ENCODE measurements around the gene FAXDC2. TPM values are rescaled to one million over a fixed set of nuclear protein-coding genes. Genes with fewer than 3 reads are reported as not detected.

FAXDC2 gene
- total and polyA plus RNA-seq, 9 of the 15 experiments (the other 6 are each of a cell fraction or from before 2014, with no cell fraction given), result 2.4 to 30.0 (median 9.9) TPM

DNA sequence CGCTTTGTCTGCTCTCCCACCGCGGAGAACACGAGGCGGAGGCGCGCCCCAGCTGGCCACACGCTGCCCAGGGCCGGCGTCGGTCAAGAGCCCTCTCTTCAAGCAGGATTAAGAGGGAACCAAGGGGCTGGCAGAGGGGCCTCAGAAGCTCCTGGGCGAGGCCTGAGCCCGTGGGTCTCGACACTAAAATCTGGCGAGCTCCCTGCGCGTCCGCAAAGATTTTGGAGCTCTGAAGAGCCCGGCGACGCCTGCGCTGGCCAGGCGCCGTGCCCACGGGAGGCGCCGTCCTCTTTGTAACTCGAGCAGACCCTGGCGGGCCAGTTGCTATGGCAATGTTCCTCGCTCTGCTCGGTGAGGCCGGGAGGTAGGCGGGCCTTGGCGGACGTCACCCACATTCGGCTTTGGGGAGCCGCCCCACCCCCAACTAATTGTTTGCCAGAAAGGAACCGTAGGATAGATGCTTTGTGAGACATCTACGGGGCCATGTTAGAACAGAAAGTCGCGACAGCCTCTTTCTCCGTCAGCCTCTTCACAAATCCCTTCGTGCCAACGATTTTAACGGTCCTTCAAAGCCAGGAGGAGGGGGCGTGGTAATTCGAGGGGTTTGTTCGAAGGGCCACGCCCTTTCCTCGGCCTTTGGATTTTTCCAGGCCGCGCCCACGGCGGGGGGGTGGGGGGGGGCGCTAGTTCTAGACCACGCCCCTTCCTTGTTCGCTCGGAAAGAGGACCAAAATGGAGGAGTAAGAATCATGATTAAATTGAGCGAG lies 7.3 kb upstream of the FAXDC2 start (continued):
- TF ChIP-seq, protein P1, sequence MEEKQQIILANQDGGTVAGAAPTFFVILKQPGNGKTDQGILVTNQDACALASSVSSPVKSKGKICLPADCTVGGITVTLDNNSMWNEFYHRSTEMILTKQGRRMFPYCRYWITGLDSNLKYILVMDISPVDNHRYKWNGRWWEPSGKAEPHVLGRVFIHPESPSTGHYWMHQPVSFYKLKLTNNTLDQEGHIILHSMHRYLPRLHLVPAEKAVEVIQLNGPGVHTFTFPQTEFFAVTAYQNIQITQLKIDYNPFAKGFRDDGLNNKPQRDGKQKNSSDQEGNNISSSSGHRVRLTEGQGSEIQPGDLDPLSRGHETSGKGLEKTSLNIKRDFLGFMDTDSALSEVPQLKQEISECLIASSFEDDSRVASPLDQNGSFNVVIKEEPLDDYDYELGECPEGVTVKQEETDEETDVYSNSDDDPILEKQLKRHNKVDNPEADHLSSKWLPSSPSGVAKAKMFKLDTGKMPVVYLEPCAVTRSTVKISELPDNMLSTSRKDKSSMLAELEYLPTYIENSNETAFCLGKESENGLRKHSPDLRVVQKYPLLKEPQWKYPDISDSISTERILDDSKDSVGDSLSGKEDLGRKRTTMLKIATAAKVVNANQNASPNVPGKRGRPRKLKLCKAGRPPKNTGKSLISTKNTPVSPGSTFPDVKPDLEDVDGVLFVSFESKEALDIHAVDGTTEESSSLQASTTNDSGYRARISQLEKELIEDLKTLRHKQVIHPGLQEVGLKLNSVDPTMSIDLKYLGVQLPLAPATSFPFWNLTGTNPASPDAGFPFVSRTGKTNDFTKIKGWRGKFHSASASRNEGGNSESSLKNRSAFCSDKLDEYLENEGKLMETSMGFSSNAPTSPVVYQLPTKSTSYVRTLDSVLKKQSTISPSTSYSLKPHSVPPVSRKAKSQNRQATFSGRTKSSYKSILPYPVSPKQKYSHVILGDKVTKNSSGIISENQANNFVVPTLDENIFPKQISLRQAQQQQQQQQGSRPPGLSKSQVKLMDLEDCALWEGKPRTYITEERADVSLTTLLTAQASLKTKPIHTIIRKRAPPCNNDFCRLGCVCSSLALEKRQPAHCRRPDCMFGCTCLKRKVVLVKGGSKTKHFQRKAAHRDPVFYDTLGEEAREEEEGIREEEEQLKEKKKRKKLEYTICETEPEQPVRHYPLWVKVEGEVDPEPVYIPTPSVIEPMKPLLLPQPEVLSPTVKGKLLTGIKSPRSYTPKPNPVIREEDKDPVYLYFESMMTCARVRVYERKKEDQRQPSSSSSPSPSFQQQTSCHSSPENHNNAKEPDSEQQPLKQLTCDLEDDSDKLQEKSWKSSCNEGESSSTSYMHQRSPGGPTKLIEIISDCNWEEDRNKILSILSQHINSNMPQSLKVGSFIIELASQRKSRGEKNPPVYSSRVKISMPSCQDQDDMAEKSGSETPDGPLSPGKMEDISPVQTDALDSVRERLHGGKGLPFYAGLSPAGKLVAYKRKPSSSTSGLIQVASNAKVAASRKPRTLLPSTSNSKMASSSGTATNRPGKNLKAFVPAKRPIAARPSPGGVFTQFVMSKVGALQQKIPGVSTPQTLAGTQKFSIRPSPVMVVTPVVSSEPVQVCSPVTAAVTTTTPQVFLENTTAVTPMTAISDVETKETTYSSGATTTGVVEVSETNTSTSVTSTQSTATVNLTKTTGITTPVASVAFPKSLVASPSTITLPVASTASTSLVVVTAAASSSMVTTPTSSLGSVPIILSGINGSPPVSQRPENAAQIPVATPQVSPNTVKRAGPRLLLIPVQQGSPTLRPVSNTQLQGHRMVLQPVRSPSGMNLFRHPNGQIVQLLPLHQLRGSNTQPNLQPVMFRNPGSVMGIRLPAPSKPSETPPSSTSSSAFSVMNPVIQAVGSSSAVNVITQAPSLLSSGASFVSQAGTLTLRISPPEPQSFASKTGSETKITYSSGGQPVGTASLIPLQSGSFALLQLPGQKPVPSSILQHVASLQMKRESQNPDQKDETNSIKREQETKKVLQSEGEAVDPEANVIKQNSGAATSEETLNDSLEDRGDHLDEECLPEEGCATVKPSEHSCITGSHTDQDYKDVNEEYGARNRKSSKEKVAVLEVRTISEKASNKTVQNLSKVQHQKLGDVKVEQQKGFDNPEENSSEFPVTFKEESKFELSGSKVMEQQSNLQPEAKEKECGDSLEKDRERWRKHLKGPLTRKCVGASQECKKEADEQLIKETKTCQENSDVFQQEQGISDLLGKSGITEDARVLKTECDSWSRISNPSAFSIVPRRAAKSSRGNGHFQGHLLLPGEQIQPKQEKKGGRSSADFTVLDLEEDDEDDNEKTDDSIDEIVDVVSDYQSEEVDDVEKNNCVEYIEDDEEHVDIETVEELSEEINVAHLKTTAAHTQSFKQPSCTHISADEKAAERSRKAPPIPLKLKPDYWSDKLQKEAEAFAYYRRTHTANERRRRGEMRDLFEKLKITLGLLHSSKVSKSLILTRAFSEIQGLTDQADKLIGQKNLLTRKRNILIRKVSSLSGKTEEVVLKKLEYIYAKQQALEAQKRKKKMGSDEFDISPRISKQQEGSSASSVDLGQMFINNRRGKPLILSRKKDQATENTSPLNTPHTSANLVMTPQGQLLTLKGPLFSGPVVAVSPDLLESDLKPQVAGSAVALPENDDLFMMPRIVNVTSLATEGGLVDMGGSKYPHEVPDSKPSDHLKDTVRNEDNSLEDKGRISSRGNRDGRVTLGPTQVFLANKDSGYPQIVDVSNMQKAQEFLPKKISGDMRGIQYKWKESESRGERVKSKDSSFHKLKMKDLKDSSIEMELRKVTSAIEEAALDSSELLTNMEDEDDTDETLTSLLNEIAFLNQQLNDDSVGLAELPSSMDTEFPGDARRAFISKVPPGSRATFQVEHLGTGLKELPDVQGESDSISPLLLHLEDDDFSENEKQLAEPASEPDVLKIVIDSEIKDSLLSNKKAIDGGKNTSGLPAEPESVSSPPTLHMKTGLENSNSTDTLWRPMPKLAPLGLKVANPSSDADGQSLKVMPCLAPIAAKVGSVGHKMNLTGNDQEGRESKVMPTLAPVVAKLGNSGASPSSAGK (IDR thresholded peaks at IDR 0.05), result peak; percentile 96
- TF ChIP-seq EHMT2 (IDR thresholded peaks at IDR 0.05), result no peak
- TF ChIP-seq, protein P2, sequence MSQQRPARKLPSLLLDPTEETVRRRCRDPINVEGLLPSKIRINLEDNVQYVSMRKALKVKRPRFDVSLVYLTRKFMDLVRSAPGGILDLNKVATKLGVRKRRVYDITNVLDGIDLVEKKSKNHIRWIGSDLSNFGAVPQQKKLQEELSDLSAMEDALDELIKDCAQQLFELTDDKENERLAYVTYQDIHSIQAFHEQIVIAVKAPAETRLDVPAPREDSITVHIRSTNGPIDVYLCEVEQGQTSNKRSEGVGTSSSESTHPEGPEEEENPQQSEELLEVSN (IDR thresholded peaks at IDR 0.05; ENCODE audit: borderline replicate concordance in 1 of 2, extremely low read depth in 1 of 2, insufficient read depth in 1 of 2, insufficient read length in 1 of 2, low read depth in 1 of 2, low read length in 1 of 2, poor library complexity in 1 of 2, severe bottlenecking in 1 of 2), result peak; percentile 87 to 94
- TF ChIP-seq HIVEP1 (CRISPR knock-in tag; IDR thresholded peaks at IDR 0.05), result no peak
- no peak for TF ChIP-seq KDM1A (IDR thresholded peaks at IDR 0.05)
- 0 out of 2 replicates have a peak, but pooled peaks have one; percentile 65 for TF ChIP-seq HDAC2 (IDR thresholded peaks at IDR 0.05)
- 0 out of 2 replicates have a peak, but pooled peaks have one; percentile 60 for TF ChIP-seq FOXJ2 (tag; IDR thresholded peaks at IDR 0.05)
- peak; percentile 84; the same call in 1 of the 2 replicates for TF ChIP-seq ZNF830 (CRISPR knock-in tag; IDR thresholded peaks at IDR 0.05)
- TF ChIP-seq, protein P3, sequence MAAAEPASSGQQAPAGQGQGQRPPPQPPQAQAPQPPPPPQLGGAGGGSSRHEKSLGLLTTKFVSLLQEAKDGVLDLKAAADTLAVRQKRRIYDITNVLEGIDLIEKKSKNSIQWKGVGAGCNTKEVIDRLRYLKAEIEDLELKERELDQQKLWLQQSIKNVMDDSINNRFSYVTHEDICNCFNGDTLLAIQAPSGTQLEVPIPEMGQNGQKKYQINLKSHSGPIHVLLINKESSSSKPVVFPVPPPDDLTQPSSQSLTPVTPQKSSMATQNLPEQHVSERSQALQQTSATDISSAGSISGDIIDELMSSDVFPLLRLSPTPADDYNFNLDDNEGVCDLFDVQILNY (CRISPR knock-in tag; IDR thresholded peaks at IDR 0.05), result peak; percentile 68; the same call in 1 of the 2 replicates
- peak; percentile 85 for TF ChIP-seq POLR2G (IDR thresholded peaks at IDR 0.05; ENCODE audit: low read depth, low read length)
- peak; percentile 89 for TF ChIP-seq HNRNPL (IDR thresholded peaks at IDR 0.05; ENCODE audit: low read depth, low read length)
- no peak for TF ChIP-seq ZNF764 (CRISPR knock-in tag; IDR thresholded peaks at IDR 0.05; ENCODE audit: low read depth)
- no peak for TF ChIP-seq COPS2 (conservative IDR thresholded peaks at IDR 0.05)
- TF ChIP-seq PCBP1 (IDR thresholded peaks at IDR 0.05; ENCODE audit: low read depth, low read length, poor library complexity, severe bottlenecking), result peak; percentile 38

Measured in K562 (cell line).